HG02943 (cell line): Measurements from ENCODE around the gene SRP68.
"Not testable (repeated sequence)": the region's sequence is repeated elsewhere in the genome, so short reads cannot be mapped to it uniquely, and the experiment has no call there.

Experiments used
- ATAC-seq: cut with Tn5 transposase; IDR thresholded peaks from one replicate; pipeline ENCODE4 v1.9.1; 2021; ENCODE audit warnings: mild to moderate bottlenecking, low read depth, moderate library complexity; ENCODE audit not compliant: unreplicated experiment

Gene SRP68

GRCh38 chr17:76078370-76078769 lies 6.1 kb upstream of the SRP68 start:
- ATAC-seq = not testable (repeated sequence)

DNA sequence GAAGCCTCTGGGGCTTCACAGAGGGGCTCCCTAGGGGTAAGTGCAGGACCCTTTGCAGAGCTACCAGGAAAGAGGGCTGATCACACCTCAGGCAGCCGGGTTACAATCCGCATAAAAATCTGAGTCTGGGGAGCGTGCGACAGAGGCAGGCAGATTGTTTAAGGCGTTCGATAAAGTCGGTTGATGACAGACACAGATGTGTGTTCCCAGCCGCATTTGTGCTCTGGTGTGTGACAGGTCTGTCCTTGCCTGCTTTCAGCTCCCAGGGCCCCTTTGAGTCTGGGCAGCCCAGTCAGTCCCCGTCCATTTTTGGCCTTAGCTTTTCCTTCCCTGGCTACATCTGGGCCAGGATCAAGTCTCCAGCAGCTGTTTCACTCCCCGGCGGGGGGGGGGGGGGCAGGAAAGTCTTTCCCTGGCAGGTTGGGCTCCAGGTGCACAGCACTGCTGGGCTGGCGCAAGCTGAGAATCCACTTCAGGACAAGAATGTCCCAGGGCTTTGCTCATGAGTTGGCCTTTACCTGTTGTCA lies 5.3 kb upstream of the SRP68 start:
- ATAC-seq = no peak

DNA sequence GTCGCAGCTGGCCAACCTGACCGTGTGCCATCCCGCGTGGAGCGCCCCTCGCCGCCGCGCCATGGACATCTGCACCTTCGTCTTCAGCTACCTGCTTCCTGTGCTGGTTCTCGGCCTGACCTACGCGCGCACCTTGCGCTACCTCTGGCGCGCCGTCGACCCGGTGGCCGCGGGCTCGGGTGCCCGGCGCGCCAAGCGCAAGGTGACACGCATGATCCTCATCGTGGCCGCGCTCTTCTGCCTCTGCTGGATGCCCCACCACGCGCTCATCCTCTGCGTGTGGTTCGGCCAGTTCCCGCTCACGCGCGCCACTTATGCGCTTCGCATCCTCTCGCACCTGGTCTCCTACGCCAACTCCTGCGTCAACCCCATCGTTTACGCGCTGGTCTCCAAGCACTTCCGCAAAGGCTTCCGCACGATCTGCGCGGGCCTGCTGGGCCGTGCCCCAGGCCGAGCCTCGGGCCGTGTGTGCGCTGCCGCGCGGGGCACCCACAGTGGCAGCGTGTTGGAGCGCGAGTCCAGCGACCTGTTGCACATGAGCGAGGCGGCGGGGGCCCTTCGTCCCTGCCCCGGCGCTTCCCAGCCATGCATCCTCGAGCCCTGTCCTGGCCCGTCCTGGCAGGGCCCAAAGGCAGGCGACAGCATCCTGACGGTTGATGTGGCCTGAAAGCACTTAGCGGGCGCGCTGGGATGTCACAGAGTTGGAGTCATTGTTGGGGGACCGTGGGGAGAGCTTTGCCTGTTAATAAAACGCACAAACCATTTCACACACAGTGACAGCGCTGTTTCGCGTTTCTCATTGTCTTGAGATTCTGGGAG lies 4.7 kb upstream of the SRP68 start:
- ATAC-seq = no peak

- no peak for ATAC-seq
Observed at GRCh38 chr17:76076146-76076764, 3.9 kb upstream of the SRP68 start.

DNA sequence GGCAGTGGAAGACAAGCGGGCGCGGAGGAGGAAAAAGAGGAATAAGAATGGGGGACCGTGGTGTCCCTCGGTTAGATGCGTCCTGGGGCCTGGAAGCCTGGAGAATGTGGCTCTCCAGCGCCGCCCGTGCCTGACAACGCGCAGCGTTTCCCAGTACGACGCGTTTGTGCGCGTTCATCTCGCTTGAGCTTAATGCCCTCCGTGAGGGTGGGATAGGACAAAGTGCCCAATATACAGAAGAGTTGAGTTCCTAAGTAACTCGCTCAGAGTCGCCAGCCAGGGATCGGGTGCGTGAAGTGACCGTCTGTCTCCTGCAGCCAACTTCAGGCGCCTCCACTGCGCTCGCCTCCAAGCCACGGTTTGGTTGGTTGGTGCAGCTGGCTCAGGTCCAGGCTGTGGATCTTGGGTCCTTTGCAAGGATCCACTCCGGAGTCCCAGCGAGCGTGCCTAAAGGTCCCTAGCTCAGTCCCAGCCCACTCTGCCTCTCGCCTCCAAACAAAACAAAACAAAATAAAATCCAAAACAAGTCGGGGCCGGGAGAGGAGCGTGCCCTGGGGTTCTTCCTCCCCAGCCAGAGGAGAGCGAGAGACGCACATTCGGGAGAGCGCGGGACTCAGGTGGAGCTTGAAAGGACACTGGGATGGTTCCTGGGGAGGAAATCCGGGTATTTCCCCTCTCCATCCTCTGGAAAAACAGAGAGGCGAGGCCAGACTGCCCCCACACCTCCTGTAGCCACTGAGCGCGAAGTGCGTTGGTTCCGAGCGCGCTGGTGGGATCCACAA lies 3.2 kb upstream of the SRP68 start:
- no peak for ATAC-seq

DNA sequence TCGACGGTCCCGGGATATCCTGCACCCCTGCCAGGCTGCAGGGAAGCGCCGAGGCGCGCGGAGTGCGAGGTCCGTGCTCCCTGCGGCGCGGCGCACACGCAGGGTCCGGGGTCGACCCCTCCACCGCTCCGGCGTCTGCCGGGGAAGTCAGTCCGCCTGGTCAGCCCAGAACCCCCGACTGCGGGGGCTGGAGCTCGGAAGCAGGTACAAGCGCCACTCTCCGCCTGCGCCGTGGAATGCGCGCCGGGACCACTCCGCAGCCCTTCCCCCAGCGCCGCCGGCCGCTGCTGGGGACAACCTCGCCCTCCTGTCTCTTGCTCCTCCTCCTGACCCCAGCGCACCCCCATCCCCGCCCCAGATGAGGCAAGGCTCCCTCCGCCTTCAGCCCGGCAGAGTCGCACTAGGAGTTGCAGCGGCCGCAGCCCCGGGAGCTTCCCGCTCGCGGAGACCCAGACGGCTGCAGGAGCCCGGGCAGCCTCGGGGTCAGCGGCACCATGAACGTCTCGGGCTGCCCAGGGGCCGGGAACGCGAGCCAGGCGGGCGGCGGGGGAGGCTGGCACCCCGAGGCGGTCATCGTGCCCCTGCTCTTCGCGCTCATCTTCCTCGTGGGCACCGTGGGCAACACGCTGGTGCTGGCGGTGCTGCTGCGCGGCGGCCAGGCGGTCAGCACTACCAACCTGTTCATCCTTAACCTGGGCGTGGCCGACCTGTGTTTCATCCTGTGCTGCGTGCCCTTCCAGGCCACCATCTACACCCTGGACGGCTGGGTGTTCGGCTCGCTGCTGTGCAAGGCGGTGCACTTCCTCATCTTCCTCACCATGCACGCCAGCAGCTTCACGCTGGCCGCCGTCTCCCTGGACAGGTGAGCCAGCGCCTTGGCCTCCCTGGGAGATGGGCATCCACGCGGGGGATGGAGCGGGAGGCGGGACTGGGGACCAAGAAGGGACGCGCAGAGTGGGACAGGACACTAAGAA lies 2.4 kb upstream of the SRP68 start, which contains the start of gene GALR2:
Gene GALR2 (plus strand): TSS at position 392 of the 974 bp plus-strand sequence. CDS start 103 bp downstream, at position 495.
- ATAC-seq = no peak

DNA sequence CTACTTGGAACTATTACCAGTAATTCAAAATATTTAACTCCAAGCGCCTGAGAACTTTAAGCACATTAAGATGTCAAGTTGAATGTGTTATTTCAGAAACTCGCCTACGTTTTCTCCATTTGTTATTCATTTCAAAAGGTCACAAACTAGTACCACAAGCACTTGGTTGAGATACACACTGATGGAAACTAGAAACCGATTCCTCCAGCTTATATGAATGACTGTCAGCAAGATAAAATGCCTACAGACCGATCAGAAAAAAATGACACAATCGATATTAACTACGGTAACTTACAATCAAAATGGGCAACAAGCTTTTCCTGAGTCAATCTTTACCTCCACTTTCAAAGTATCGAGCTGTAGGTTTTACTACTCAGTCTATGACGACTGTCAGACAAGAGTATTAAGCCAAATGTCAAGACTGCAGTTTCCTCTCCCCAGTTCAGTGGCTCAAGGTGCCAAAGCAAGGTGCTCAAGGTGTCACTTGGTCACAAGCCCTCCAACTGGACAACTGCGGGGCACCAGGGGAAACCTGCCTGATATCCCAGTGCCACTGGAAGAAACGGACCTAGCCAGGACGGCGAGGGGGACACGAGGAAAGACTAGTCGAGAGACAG lies 678 bp downstream of the SRP68 start:
- no peak for ATAC-seq

- ATAC-seq = no peak
Observed at GRCh38 chr17:76065775-76066174, 6.5 kb downstream of the SRP68 start.

GRCh38 chr17:76063875-76064546 lies 8.3 kb downstream of the SRP68 start:
- no peak for ATAC-seq

- ATAC-seq = not testable (repeated sequence)
Observed at GRCh38 chr17:76058264-76058663, 14.1 kb downstream of the SRP68 start.

GRCh38 chr17:76056882-76057281 lies 15.4 kb downstream of the SRP68 start:
- ATAC-seq = no peak

DNA sequence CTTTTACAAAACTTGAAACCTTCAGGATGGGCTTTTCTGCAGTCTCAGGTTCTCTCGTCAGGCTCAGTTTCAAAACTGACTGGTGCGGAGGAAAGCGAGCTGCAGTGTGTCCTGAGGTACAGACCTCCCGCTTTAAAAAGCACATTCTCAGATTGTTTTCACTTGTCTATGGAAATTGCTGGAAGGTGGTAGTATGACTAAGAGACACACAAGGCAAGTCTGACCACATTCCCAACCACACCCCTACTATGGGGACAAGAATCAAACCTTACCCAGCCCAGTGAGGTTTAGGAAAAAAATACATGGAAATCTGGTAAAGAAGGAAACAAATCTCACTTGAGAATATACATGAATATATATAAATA lies 18.2 kb downstream of the SRP68 start:
- no peak for ATAC-seq

GRCh38 chr17:76053246-76054111 lies 18.8 kb downstream of the SRP68 start:
- ATAC-seq = no peak

GRCh38 chr17:76051561-76051960 lies 20.8 kb downstream of the SRP68 start:
- no peak for ATAC-seq

GRCh38 chr17:76050538-76051467 lies 21.5 kb downstream of the SRP68 start:
- ATAC-seq = no peak

GRCh38 chr17:76049836-76050537 lies 22.3 kb downstream of the SRP68 start:
- ATAC-seq = no peak
